DMS53 treated with DMSO at 0.1 percent for 48 hours (cell line): Measurements from ENCODE around the gene SMIM29.
"Not testable (repeated sequence)": the region's sequence is repeated elsewhere in the genome, so short reads cannot be mapped to it uniquely, and the experiment has no call there.

Experiments
- DNase-seq: peaks from one replicate; lab custom pipeline; 2025; ENCODE audit not compliant: unreplicated experiment; lab: John Stamatoyannopoulos, UW

The SMIM29 gene

DNA sequence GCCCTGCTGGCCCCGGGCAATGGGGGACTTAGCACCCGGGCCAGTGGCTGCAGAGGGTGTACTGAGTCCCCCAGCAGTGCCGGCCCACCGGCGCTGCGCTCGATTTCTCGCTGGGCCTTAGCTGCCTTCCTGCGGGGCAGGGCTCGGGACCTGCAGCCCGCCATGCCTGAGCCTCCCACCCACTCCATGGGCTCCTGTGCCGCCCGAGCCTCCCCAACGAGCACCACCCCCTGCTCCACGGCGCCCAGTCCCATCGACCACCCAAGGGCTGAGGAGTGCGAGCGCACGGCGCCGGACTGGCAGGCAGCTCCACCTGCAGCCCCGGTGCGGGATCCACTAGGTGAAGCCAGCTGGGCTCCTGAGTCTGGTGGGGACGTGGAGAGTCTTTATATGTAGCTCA lies 20.3 kb upstream of the SMIM29 start:
- DNase-seq = not testable (repeated sequence)

DNA sequence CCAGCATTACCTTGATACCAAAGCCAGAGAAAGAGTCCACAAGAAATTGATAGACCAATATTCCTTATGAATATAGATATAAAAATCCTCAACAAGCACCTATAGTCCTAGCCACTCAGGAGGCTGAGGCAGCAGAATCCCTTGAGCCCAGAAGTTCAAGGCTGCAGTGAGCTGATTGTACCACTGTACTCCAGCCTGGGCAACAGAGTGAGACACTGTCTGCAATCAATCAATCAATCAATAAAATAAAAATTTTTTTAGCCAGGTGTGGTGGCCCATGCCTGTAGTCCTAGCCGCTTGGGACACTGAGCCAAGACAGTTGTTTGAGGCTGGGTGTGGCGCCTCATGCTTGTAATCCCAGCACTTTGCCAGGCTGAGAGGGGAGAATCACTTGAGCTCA lies 18.9 kb upstream of the SMIM29 start:
- DNase-seq = no peak

DNA sequence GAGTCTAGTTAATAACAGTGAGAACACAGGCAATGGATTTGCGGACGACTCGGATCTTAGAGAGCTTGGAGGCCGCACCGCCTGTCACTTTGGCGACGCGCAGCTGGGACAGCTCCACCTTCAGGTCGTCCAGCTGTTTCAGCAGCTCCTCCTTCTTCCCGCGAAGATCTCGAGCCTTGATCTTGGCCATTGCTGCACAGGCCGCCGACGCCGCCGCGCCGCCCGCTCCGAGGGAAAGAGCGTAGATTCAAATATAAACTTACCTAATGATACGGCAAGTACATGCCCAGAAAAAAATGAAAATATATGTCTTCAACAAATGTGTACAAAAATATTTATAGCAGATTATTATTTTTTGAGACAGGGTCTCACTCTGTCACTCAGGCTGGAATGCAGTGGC lies 14.7 kb upstream of the SMIM29 start:
- not testable (repeated sequence) for DNase-seq

DNA sequence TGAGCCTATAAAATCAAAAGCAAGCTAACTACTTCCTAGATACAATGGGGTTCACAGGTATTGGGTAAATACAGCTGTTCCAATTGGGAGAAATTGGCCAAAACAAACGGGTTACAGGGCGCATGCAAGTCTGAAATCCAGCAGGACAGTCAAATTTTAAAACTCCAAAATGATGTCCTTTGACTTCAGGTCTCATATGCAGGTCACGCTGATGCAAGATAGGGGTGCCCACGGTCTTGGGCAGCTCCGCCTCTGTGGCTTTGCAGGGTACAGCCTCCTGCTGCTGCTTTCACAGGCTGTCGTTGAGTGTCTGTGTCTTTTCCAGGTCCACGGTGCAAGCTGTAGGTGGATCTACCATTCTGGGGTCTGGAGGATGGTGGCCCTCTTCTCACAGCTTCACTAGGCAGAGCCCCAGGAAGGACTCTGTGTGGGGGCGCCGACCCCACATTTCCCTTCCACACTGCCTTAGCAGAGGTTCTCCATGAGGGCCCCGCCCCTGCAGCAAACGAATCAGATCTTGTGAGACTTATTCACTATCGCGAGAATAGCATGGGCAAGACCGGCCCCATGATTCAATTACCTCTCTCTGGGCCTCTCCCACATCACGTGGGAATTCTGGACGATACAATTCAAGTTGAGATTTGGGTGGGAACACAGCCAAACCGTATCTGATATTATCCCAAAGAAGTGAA lies 11.9 kb upstream of the SMIM29 start:
- no peak for DNase-seq

DNA sequence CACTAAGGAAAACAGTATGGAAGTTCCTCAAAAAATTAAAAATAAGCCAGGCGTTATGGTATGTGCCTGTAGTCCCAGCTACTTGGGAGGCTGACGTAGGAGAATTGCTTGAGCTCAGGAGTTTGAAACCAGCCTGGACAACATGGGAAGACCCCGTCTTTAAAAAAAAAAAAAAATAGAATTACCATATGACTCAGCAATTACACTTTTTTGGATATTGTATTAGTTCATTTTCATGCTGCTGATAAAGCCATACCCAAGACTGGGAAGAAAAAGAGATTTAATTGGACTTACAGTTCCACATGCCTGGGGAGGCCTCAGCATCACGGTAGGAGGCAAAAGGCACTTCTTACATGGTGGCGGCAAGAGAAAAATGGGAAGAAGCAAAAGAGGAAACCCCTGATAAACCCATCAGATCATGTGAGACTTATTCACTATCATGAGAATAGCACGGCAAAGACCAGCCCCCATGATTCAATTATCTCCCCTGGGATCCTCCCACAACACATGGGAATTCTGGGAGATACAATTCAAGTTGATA lies 10.8 kb upstream of the SMIM29 start:
- DNase-seq = no peak

DNA sequence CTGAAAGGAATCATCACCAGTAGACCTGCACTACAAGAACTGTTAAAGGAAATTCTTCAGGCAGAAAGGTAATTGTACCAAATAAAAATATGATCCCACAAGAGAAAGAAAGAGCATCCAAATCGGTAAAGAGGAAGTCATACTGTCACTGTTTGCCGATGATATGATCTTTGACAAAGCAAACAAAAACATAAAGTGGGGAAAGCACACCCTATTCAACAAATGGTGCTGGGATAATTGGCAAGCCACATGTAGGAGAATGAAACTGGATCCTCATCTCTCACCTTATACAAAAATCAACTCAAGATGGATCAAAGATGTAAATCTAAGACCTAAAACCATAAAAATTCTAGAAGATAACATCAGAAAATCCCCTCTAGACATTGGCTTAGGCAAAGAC lies 3.6 kb upstream of the SMIM29 start:
- peak; percentile 38 for DNase-seq

DNA sequence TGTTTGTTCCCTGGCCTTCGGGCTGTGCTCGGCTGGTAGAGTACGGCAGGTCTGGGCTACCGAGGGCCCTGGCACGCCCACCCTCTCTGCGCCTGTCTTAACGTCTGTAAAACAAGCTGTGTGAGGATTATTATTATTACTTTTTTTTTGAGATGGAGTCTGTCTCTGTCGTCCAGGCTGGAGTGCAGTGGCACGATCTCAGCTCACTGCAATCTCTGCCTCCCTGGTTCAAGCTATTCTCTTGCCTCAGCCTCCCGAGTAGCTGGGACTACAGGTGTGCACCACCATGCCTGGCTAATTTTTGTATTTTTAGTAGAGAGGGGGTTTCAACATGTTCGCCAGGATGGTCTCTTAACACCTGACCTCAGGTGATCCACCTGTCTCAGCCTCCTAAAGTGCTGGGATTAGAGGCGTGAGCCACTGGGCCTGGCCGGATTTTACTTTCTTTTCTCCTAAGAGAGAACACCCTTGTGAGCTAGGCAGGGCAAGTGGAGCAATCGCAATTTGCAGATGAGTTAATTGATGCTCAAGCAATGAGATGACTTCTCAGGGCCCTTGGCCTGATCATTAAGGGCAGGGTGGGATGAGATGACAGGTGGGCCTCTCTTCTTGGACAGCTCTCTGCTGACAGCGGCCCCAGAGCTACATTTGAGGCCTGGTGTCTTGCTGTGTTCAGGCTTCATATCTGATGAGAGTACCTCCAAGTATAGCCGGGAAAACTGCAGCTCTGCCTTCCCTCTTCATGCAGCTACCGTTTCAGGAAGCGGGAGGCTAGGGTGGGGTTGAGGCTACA lies 859 bp upstream of the SMIM29 start:
- DNase-seq = no peak

DNA sequence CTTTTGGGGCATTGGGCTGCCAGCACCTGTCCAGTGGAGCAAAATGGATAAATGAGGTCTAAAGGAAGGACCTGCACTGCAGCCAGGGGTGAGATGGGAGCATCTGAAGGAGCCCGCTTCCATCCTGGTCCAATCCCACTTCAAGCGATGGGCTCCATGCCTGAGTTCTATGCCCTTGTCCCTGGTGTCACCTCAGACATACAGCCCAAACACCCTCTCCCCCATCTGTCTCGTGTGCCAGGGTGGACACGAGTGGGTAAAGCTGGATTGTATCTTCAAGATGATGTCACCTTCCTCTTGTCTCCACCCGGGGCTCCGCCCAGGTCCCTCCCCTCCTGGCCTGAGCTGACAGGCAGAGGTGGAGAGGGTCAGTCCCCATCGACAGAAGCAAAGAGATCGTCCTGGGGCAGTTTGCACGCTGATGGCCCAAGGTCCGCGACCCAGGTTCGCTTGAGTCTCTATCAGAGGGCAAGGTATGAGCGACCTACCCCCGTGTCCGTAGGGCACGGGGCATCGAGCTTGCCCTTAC lies 544 bp downstream of the SMIM29 start:
- DNase-seq = no peak

DNA sequence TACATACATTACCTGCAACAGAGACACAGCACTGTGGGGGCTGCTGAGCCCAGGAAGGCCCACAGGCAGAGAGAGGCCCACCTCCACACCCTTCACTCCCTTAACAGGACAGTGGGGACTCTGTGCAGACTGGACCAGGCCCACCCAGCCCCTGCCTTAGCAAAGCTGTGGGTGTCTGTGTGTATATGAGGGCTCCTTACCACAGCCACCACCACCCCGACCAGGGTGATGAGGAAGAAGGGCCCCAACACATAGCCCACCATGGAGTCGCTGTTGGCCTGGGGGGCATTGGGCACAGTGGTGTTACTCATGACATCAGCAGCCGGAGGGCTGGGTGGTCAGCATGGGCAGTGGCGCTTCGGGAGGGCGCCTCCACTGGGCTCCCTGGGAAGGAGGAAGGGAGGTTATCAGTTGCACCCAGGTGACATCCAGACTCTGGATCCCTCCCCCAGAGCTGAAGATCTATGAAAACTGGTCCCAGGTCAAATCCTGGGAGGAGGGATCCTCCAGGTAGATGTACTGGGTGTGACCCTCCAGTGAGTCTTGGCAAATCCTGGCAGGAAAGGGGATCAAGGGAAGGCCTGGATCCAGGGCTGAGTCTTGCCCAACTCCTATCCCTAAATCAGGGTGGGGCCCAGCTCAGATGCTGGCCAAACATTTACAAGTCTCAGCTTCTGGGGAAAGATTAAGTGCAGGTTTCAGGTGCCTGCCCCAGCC lies 1.2 kb downstream of the SMIM29 start:
- DNase-seq = no peak

DNA sequence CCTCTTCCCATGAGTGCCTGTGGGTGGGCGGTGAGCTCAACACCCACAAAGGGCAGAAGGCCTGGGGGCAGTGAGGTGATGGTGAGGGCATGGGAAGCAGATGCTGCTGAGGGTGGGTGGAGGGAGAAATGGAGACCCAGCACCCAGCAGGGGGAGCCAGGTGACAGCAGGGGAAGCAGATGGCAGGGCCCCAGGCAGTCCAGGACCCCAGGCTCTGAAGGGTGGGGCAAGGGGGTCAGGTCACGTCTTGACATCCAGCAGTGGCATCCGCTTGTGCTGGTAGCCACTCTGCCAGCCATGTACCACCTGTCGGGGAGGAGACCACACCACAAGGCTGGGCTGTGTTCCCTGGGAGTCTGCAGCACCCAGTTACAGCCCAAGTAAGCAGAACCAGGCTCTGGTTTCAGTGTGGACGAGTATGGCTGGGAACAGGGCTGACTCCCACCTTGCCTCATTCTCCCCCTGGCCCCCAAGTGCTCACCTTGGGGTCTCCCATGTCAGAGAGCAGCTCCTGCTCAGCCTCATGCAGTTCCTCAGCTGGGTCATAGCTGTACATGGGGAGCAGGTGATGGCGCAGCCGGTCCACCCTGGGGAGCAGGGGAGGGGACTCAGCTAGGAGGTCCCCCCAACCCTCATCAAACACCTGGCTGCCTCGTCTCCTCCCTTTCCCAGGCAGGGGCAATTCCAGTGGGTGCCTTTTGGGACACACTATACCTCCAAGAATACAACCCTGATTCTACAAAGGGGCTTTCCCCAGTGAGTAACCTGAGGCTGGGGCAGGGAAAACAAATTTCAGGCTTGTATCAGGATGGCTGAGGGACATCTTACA lies 2.0 kb downstream of the SMIM29 start:
- DNase-seq = no peak

DNA sequence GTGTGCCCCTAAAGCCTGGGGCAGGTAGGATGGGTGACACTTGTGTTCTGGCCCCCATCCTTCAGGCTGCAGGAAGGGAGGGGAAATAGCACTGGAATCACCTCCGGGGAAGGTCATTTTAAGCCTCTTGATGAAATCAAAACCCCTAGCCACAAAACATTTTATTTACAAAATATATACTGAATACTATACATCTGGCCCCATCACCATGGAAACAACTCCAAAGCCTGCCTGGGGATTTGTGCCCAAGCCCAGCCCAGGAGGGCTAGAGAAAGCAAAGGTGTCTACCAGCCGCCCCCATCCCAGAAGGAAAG lies 2.6 kb downstream of the SMIM29 start:
- no peak for DNase-seq

DNA sequence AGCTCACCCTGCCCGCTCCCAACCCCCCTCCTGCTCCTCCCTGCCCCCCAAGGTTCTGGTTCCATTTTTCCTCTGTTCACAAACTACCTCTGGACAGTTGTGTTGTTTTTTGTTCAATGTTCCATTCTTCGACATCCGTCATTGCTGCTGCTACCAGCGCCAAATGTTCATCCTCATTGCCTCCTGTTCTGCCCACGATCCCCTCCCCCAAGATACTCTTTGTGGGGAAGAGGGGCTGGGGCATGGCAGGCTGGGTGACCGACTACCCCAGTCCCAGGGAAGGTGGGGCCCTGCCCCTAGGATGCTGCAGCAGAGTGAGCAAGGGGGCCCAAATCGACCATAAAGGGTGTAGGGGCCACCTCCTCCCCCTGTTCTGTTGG lies 3.1 kb downstream of the SMIM29 start:
- DNase-seq = not testable (repeated sequence)

DNA sequence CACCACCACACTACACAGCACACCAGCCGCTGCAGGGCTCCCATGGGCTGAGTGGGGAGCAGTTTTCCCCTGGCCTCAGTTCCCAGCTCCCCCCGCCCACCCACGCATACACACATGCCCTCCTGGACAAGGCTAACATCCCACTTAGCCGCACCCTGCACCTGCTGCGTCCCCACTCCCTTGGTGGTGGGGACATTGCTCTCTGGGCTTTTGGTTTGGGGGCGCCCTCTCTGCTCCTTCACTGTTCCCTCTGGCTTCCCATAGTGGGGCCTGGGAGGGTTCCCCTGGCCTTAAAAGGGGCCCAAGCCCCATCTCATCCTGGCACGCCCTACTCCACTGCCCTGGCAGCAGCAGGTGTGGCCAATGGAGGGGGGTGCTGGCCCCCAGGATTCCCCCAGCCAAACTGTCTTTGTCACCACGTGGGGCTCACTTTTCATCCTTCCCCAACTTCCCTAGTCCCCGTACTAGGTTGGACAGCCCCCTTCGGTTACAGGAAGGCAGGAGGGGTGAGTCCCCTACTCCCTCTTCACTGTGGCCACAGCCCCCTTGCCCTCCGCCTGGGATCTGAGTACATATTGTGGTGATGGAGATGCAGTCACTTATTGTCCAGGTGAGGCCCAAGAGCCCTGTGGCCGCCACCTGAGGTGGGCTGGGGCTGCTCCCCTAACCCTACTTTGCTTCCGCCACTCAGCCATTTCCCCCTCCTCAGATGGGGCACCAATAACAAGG lies 3.6 kb downstream of the SMIM29 start:
- not testable (repeated sequence) for DNase-seq

DNA sequence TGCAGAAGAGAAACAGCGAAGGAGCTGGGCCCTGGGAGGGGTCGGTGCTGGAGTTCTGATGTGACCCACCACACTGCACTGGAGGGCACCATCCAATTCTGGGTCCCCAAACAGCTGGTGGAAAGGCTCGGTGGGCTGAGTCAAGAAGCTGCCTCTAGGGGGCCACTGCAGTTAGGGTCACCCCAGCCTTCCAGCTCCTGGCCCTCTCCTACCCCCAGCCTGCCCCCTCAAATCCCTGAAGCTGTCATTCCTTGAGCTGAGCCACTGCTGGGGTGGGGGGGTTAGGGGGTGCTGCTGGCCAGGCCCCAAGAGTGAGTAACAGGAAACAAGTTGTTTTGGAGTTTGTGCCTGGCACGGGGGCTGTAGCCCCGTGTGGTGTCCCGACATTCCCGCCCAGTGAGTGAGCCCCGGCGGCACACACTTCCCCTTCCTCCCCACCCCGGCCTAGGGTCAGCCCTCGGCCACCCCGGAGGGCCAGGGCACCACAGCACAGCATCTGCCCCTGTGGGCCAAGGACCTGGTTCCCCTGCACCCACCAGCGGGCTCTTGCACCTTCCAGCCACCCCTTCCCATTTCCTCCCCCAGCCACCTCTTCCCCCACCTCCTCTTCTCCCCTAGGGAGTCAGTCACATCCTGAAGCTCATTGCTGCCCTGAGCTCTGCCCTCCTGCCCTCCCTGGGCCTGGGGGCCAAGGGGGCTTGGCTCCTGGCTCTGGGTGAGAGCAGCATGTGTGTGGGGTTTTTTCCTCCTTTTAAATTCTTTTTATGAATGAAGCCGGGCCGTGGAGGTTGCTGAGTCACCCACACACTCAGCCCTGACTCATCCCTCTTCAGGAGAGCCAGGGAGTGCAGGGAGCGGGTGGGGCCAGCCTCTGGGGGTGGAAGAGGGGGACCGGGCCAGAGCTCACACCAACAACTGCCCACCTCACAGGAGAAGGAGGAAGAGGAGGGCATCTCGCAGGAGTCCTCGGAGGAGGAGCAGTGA lies 4.6 kb downstream of the SMIM29 start:
- peak; percentile 61 for DNase-seq

DNA sequence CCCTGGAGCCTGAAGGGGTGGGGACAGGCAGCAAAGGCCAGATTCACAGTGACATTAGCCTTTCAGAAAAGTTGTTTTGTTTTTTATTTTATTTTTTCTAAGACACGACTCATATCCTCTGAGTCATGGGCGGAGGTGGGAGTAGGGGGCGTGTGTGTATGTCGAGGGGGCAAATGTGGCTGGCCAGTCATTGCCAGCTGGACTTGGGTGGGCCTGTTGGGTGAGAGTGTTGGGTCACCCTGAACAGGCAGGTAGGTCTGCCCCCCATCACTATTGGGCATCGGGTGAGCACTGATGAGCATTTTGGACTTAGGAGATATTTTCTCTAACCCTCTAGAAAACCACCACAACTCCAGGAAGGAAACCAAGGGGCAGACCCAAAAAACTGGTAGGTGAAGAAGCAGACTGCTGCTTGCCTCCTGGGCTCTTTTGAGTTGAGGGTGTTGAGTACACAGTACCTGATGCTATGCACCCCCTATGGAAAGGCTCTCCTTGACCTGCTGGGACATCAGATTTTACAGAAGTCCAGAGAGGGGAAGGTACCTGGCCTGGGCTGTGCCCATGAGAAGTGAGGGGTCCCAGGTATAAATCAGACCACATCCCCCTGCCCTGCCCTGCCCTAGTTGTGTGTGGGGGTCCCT lies 5.6 kb downstream of the SMIM29 start:
- no peak for DNase-seq

DNA sequence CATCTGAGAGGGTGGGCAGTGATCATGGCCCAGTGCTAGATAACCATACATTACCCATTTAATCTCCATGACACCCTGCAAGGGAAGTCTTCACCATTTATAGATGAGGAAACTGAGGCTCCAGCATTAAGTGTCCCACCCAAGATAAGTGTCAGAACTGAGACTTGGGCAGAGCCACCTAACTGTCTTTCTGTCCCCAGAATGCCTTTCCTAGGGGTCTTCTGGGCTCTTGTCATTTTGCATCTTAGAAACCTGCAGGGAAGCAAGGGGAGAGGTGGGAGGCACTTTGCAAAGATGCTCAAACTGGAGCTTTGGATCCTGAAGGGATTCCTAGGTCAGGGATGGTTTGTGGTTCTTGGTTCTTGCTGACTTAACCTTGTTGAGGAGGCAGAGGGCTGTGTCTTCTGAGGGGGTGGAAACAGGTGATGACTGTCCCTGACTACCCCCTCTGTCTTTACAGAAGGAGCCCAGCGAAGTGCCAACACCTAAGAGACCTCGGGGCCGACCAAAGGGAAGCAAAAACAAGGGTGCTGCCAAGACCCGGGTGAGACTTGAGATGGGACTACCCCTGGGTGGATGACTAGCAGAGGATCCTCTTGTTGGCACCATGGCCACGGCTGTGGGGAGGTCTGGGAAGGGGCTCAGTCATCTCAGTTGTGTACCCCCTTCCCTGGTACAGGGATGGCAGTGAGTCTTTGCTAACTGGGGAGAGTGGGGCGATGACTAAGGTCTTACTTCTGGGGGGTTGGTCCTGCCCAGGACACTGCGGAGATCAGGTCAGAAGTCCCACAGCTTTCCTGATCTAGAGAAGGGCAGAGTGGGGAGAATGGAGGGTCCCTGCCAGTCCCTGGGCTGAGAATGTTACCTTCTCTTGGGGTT lies 6.3 kb downstream of the SMIM29 start:
- DNase-seq = no peak
